OCI-LY1 (cell line): Measurements from ENCODE around the gene NIPSNAP2.

Source experiments
- CTCF ChIP-seq: fragments of 200-600 bp; sonication (generic), shearing (Covaris generic); IDR thresholded peaks from 2 replicates; pipeline ENCODE4 v1.5.1; 2017; ENCODE audit warnings: mild to moderate bottlenecking, antibody characterized with exemption, low read length, moderate library complexity, mixed read lengths
- EZH2 ChIP-seq: fragments of 200-600 bp; sonication (generic), shearing (Covaris generic); IDR thresholded peaks from 2 replicates; pipeline ENCODE4 v1.8.0; 2017; ENCODE audit warnings: borderline replicate concordance, mixed run types, mild to moderate bottlenecking, antibody characterized with exemption, low read length, moderate library complexity, mixed read lengths

- no peak for TF ChIP-seq CTCF
- TF ChIP-seq EZH2: no peak
Observed at GRCh38 chr7:56040730-56041129, 76.3 kb downstream of the NIPSNAP2 start.
